Endothelial cell of hepatic sinusoid (primary cell): Measurements from ENCODE around the gene CFAP97.

ENCODE experiments used
- in situ Hi-C: cut with HindIII; loops from 2 replicates; pipeline ENCODE4 v1.10.0; 2017; ENCODE audit warnings: low sequenced_read_pairs

CFAP97 gene

DNA sequence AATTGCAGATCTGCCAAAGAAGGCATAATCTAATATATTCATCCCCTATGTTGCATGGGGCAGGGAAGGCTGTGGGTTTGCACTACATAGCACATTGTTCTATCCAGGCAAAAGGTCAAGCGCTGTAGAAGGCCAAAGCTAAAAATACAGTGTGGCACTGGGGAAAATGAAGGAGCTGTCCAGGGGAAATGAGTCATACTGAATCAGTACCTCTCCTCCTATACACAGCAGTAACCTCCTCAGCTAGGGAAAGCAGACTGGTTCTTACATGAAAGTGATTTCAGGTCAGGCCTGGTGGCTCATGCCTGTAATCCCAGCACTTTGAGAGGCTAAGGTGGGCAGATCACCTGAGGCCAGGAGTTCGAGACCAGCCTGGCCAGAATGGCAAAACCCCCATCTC is 91.7 kb downstream of the CFAP97 start:
- in situ Hi-C loops, result no loop called here

DNA sequence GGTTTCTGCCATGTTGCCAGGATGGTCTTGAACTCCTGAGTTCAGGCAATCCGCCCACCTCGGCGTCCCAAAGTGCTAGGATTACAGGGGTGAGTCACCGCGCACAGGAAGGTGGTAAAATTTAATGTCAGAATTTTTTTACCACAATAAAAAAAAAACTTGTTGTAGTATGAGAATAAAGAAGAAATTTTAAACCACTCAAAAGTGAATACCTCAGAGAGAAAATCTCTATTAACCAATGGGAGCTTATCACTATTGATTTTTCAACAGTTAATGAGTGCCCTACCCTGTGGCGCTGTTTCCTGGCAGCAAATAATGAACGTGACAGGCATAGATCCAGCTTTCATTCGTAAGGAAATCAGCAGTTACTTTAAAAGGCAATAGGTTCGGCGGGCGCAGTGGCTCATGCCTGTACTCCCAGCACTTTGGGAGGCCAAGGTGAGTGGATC is 93.4 kb downstream of the CFAP97 start:
- in situ Hi-C loops, result no loop called here

DNA sequence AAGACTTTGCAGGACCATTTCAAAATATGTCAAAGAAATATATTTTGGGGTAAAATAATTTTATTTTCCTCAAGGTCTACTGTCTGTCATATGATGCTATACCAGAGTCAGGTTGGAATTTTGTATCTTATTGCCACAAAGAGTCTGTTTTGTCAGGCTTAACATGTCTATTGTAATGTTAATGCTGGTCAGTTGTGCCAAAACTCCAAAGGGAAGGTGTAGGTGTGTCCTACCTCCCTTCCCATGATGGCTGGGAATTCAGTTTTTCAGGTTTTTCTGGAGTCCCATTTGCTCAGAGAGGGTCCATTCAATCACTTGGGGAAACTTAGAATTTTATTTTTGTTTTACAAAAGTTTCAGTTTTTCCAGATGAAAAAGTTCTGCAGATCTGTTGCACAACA is 94.1 kb downstream of the CFAP97 start:
- in situ Hi-C loops, result no loop called here
